ENCODE data around the gene KHK.

Gene KHK

GRCh38 chr2:27051902-27052645 lies 34.5 kb upstream of the KHK start:
- peak overlapping the region; percentile 68 for H3K27ac ChIP-seq
- TF ChIP-seq ZFX (IDR thresholded peaks at IDR 0.05) (no peak; the same call in 1 of the 2 replicates), CTCF (conservative IDR thresholded peaks at IDR 0.05) (no peak)

DNA sequence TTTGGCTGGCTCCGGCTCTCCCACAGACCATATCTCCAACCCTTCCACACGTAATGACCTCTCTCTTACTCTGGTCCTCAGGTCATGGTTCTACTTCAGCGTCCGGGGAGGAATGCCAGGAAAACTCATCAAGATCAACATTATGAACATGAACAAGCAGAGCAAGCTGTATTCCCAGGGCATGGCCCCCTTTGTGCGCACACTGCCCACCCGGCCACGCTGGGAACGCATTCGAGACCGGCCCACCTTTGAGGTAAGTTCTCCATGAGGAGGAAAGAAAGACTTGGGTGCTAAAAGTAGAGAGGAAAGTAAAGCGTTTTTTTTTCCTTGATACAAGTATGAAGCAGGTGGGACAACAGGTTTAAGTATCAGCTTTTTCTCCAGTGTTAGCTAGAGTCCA lies 33.3 kb upstream of the KHK start:
- no peak overlapping the region for H3K27ac ChIP-seq
- TF ChIP-seq CTCF (conservative IDR thresholded peaks at IDR 0.05) (no peak), ZFX (IDR thresholded peaks at IDR 0.05) (no peak)

GRCh38 chr2:27053776-27054175 lies 32.8 kb upstream of the KHK start:
- no peak overlapping the region for H3K27ac ChIP-seq
- TF ChIP-seq ZFX (IDR thresholded peaks at IDR 0.05) (no peak), CTCF (conservative IDR thresholded peaks at IDR 0.05) (no peak)

- H3K27ac ChIP-seq = no peak overlapping the region
- TF ChIP-seq ZFX (IDR thresholded peaks at IDR 0.05) (no peak), CTCF (conservative IDR thresholded peaks at IDR 0.05) (no peak)
Measured at GRCh38 chr2:27054721-27055120, 31.9 kb upstream of the KHK start.

DNA sequence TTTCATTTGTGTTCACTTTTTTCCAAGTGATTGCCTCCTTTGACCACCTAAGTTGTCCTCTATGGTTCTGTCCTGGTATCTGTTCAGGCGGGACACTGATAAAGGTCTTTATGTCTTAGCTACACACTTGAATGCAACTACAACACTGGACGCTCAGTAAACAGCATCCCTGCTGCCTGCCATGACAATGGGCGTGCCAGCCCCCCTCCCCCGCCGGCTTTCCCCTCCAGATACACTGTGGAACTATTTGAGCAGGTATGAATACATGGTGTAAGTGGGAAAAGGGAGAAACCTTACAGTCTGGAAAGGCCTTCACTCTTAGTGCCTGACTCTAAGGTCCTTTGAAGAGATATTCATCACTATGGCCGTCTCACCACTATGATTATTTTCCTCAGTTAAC lies 29.4 kb upstream of the KHK start:
- no peak overlapping the region for H3K27ac ChIP-seq
- no peak for TF ChIP-seq CTCF (conservative IDR thresholded peaks at IDR 0.05)
- TF ChIP-seq ZFX (IDR thresholded peaks at IDR 0.05) = no peak

DNA sequence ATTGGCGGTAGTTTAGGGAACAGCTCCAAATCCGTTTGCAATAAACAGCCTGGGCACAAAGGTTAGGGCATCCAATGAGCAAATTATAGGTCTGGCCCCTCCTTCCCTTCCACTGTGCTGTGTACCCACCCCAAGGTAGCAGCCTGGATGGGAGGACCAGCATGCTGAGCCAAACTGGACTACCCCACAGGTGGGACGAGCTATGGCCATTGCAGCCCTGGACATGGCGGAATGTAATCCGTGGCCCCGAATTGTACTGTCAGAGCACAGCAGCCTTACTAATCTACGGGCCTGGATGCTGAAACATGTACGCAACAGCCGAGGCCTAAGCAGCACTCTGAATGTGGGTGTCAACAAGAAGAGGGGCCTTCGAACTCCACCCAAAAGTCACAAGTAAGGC lies 28.4 kb upstream of the KHK start:
- no peak for TF ChIP-seq CTCF (conservative IDR thresholded peaks at IDR 0.05)
- TF ChIP-seq ZFX (IDR thresholded peaks at IDR 0.05) = no peak
- H3K27ac ChIP-seq = no peak overlapping the region

DNA sequence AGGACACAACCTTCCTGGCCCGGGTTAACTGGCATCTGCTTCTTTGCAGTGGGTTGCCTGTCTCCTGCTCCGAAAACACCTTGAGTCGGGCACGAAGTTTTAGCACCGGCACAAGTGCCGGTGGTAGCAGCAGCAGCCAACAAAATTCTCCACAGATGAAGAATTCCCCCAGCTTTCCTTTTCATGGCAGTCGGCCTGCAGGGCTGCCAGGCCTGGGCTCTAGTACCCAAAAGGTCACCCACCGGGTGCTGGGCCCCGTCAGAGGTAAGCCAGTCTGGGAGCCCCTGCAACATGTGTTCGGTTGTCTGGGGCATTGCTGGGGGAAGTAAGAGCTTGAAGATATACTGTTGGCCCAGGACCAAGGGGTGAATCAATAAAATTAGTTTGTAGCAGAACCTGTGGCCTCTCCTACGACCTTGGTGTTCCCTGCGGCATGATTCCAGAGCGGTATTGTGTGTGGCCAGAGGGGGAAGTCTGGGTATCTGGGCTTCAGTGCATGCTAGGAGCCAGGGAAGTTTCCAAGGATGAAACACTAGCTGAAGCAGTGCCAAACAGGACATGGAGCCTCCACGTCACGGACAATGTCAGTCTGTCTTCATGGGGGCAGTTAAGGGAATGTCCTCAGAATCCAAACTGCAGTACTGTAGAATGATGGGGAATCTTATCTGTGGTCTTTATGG lies 27.3 kb upstream of the KHK start:
- H3K27ac ChIP-seq = no peak overlapping the region

More for the DNA sequence above, 27.3 kb upstream of the KHK start:
- TF ChIP-seq CTCF (conservative IDR thresholded peaks at IDR 0.05) = no peak
- TF ChIP-seq ZFX (IDR thresholded peaks at IDR 0.05) = no peak

Measured in C4-2B (cell line).